ENCODE data around the gene DGCR6. TPM values are rescaled to one million over a fixed set of nuclear protein-coding genes. Genes with fewer than 3 reads are reported as not detected.

DGCR6 gene
- 0.66 and 0.90 TPM in 2 replicates for total RNA-seq

DNA sequence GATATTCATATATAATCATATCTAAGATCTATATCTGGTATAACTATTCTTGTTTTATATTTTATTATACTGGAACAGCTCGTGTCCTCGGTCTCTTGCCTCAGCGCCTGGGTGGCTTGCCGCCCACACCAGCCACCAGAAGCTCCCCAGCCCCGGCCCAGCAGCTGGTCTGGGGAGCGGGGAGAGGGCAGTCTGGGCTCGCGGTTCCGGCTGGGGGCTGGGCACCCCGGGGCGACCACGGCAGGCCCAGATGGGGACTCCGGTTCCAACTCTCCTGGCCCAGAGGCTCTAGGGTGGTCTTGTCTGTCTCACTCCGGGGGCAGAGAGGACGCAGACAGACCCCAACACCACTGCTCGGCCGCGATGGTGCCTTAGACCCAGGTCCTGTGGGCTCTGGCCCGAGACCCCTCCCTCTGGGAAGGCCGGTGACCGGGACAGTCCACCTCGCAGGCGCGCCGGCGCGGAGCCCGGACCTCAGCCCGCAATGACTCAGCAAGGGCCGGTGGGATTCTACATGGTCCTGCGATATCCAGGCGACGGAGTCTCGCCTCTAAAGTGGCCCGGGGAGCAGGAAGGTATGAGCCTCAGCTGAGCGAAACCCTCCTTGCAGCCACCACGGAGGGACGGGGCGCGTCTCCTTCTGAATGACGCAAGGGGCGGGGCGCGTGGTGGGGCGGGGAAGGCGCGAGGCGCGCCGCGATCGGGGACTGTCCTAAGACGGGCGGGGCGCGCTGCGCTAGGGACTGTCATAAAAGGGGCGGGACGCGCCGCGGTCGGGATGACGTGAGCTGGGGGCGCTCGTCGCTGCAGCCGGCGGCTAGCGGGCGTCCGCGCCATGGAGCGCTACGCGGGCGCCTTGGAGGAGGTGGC is at the start of gene DGCR6:
Gene DGCR6, plus strand, starts transcription at position 781 of the 870 bp plus-strand sequence. Its CDS starts 55 bp downstream, at position 836.

DNA sequence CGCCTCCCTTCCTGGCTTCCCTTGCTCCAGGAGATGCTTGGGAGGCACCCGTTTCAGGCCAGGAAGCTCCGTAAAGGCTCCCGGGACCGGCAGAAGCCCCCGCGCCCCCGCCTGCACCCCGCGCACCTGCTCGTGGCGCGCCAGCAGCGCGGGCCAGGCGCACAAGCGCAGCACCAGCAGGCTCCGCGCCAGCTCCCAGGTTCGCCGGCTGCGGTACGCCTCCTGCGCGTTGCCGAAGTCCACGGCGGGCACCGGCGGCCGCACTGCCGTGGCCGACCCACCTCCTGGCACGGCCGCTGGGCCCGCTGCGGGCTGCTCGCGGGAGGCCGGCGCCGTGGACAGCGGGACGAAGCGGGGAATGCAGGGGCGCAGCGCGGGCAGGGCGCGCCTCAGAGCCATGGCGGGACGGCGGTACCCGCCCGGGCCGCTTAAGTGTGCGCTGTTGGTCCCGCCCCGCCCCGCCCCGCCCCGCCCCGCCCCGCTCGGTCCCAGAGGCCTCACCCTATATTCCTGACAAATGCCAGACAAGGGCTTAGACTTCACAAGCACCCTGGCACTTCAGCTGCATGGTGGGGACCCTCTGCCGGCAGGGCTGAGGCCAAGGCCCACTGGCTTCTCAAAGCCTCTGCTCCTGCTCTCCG is 29.9 kb downstream of the DGCR6 start, which contains the start of gene PRODH:
Gene PRODH, minus strand, starts transcription at position 405 of the 641 bp plus-strand sequence. Its CDS starts 6 bp downstream, at position 399.

Other genes starting within 250 kb of the DGCR6 start
- under 0.01 and 0.09 TPM in 2 replicates for gene PRODH, start 30.0 kb downstream of the DGCR6 start, total RNA-seq
- 38.9 and 42.0 TPM in 2 replicates for gene DGCR2, start 216.1 kb downstream of the DGCR6 start, total RNA-seq
- not detected in 2 replicates for gene TSSK2, start 225.0 kb downstream of the DGCR6 start, total RNA-seq
- gene ESS2, start 238.3 kb downstream of the DGCR6 start, total RNA-seq = 5.2 and 5.6 TPM in 2 replicates
- not detected in 2 replicates for gene GSC2, start 244.0 kb downstream of the DGCR6 start, total RNA-seq

All from endothelial cell of coronary artery (primary cell).